Activated CD4-positive, alpha-beta T cell treated with anti-CD3 and anti-CD28 coated beads for 48 hours (primary cell): ENCODE results near the gene IFNLR1.

Experiments
- DNase-seq: peaks from one replicate; pipeline ENCODE4 v3.0.0-alpha.2; 2020

IFNLR1 gene

GRCh38 chr1:24175033-24175755, 11.9 kb downstream of the IFNLR1 start:
- DNase-seq: no peak

DNA sequence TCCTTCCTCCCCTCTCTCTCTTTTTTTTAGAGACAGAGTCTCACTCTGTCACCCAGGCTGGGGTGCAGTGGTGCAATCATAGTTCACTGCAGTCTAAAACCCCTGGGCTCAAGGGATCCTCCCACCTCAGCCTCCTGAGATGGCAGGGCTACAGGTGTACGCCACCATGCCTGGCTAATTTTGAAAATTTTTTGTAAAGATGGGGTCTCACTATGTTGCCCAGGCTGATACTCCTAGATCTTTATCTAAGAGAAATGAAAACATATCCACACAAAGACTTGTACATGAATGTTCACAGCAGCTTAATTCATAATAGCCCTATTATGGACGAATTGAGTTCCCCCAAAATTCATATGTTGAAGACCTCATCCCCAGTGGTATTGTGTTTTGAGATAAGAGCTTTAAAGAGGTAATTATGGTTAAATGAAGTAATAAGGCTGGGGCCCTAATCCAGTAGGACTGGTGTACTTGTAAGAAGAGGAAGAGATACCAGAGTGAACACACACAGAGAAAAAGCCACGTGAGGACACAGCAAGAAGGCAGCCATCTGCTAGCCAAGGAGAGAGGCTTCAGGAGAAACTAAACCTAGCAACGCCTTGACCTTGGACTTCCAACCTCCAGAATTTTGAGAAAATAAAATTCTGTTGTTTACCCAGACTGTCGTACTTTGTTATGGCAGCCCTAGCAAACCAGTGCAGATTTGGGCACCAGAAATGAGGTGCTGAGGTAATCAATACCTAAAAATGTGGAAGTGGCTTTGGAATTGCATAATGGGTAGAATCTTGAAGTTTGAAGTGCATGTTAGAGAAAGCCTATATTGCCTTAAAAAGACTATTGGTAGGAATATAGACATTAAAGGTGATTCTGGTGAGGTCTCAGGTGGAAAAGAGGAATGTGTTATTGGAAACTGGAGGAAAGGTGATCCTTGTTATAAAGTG, 13.2 kb downstream of the IFNLR1 start:
- no peak for DNase-seq

DNA sequence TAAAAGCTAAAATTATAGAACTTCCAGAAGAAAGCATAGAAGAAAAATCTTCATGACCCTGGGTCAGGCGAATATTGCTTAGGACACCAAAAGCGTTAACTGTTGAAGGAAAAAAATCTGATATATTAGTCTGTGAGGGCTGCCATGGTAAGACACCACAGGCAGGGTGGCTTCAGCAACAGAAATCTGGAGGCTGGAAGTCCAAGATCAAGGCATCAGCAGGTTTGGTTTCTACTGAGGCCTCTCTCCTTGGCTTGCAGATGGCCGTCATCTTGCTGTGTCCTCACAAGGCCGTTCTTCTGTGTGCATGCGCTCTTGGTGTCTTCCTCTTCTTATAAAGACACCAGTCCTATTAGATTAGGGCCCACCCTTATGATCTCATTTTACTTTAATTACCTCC, 14.5 kb downstream of the IFNLR1 start:
- no peak for DNase-seq

DNA sequence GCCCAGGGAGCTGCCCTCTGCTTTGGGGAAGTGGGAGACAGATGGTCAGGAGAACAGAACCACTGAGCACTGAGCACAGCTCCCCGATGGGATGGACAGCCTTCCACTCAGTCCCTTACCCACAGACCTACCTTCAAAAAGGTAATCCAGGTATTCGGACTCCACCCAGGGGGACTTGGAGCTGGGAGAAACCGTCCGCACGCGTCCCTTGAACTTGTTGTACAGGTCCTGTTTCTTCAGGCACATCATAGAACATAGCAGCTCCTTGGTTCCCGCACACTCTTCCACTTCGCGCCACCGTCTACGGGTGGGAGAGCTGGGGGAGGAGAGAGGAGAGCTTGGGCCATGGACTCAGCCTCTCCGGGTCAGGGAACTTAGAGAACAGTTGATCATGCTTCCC, 17.8 kb downstream of the IFNLR1 start:
- no peak for DNase-seq

GRCh38 chr1:24168245-24168644, 18.8 kb downstream of the IFNLR1 start:
- DNase-seq: no peak

DNA sequence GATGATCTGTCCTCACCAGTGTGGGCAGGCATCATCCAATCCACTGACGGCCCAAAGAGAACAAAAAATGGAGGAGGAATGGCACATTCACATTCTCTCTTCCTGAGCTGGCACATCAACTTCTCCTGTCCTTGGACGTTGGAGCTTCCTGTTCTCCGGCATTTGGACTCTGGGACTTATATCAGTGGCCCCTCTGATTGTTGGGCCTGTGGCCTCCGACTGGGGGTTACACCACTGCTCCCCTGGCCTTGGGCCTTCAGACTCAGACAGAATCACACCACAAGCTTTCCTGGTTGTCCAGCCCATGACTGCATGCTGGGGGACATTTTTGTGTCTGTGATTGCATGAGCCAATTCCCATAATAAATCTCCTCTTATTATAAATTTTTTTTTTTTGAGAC, 20.1 kb downstream of the IFNLR1 start:
- no peak for DNase-seq

GRCh38 chr1:24165500-24165899, 21.6 kb downstream of the IFNLR1 start:
- no peak for DNase-seq

- DNase-seq: no peak
Measured at GRCh38 chr1:24164004-24164403, 23.1 kb downstream of the IFNLR1 start.

GRCh38 chr1:24162201-24162600, 24.9 kb downstream of the IFNLR1 start:
- no peak for DNase-seq

GRCh38 chr1:24161270-24161669, 25.8 kb downstream of the IFNLR1 start:
- no peak for DNase-seq

DNA sequence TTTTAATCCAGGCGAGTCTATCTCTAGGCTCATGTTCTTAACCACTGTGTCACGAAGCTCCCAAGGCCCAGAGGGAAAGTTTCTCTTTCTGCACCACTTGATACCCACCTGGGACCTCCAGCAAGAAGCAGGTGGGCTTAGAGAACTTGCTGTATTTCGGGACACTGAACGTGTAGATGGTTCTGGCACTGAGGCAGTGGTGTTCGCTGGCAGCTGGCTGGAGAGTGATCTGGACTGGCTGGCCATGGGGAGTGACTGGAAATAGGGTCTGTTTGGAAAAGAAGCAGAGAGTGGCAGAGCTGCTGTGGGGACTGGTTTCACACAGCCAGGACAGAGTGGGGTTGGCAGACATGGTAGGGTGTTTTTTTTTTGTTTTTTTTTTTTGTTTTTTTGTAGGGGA, 27.7 kb downstream of the IFNLR1 start:
- DNase-seq: no peak

DNA sequence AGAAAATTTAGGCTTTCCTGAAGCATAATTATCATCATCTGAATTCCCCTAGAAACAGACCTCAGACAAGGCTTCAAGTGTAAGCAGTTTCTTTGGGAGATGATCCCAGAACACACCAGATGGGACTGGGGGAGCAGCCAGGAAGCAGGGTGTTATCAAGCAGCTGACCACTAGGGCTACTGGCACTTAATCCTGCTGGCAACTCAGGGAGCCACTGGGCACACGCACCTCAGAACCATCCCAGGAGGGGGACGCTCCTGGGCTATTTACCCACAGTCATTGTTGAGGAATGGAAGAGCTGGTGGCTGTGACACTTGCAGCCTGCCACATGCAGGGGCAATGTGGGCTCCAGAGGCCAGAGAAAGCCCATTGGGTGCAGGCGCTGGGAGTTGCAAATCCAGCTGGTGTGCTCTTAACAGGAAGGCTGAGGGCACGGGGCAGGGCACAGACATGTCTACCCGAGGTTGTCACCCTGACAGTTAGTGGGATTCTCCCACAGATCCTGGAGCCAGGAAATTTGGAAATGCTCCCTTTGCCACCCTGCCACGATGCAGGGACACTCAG, 29.1 kb downstream of the IFNLR1 start:
- DNase-seq: no peak

DNA sequence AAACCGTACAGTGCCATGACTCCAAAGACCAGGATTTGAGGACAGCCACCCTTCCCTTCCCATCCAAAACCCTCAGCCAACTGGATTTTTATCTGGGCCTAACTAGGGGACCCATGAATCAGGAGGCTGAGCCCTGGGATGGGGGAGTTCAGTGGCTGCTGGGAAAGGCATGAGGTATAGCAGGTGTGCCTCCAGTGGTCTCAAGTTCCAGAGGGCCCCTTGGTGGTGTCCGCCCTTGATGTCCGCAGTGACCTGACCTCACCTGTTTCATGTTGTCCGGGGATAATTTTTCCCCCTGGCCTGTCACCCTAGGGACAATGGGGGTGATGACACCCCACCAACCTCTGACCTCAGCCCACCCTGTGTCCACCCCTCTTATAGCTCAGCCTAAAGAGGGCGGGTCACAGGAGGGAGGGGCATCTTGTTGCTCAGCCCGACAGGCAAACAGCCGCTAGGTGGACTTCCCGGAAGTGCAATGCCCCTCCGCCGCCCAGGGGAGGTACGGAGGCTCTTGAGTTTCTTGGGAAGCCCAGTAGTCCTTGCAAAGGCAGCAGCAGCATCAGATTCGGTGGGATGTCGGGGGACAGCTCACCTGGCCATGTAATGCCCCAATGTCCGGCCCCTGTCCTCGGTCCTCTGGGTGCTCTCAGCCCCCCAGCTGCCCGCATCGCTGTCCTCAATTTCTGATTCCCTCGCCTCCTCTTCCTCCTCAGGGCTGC, 30.4 kb downstream of the IFNLR1 start:
- no peak for DNase-seq

DNA sequence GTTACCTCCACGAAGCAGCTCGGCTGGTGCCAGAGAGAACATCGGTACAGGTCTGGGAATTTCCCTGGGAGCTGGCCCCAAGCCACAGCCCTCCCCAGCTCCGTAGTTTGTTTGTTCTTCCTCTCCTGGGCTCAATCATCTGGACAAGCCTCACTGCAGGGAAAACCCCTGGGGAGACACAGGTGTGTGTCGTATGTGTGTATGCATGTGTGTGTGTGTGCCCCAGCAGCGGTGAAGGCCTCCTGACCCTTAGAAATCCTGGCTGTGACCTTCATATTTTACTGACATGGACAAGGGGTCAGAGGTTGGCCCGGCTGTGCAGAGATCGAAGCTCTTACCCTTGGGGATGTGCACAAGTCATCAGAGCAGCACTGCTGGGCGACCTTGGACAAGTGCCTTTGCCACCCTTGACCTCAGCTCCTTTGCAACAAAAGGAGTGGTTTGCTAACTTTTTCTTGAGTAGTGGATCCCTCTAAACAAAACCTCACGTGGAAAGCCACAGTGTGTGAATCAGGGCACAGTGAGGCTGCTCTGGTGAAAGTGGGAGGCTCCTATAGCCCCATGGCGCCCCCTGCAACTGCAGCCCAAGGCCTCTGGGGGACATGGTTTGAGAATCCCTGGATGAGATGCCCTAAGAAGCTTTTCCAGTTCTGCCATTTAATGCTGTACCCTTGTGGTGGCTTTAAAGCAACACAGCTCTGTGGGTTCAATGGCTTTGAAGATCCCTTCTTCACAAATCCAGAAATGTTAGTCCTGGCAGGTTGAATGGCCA, 31.9 kb downstream of the IFNLR1 start:
- peak; percentile 40 for DNase-seq

DNA sequence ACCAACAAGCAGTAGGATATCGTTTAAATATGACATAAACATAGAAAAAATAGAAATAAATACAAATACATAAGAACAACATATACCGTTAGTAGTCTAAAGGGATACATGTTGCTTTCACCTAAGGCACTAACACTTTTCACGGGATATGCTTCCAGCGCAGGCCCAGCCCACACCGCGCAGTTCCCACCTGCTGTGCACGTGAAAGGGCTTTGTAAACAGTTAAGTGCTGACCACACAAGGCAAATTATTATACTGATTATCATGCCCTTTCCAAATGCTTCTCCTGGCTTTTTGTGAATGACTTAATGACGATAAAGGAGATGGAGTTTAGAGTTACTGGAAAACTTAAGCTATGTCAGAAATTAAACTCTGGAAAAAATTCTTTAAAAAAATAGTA, 32.9 kb downstream of the IFNLR1 start:
- no peak for DNase-seq

GRCh38 chr1:24152631-24153494, 34.2 kb downstream of the IFNLR1 start:
- DNase-seq: no peak

DNA sequence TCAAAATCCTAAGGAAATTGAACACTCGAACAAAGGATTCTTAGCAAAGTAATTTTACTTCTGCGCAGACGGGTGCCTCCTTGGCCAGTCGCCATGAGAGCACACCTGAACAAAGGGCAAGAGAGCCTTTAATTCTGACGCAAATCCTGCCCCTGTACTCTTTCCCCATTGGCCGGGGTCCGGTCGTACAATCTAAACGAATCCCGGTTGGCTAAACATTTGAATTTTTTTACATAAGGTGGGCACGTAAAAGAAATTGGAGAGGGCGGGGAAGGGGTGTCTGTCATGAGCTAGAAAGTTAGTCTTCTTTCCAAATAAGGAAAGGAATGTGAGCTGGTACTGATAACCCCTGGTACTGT, 35.9 kb downstream of the IFNLR1 start:
- DNase-seq: no peak

- DNase-seq: peak; percentile 94
Measured at GRCh38 chr1:24150234-24151174, 36.6 kb downstream of the IFNLR1 start.

- DNase-seq: peak; percentile 78
Measured at GRCh38 chr1:24149866-24150233, 37.2 kb downstream of the IFNLR1 start.

DNA sequence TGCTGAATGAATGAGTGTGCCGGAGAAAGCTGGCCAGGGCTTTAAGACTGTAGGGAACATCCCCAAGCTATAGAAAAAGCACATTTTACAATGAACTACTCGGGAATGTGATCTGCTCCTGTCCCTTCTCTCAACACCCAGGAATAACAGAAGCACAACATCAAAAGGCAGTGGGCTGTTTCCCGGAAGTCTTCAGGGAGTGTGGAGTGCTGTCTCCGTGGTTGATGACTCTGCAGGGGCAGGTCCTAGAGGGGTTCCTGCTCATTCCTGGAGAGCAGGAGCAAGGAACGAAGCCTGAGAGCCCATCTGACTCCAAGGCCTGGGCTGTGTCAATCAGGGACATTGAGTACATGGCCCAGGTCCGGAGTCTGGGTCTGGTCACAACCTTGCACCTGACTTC, 39.3 kb downstream of the IFNLR1 start:
- DNase-seq: no peak
